CD4-positive, alpha-beta T cell (primary cell): ENCODE data around the gene SPOCK1. TPM values are rescaled to one million over a fixed set of nuclear protein-coding genes. Genes with fewer than 3 reads are reported as not detected.

Source experiments
- ATAC-seq: fragments of 200-7000 bp; cut with Tn5 transposase; one replicate; pipeline ENCODE4 v1.10.0; 2022; ENCODE audit warnings: mild to moderate bottlenecking; ENCODE audit not compliant: poor library complexity
- CTCF ChIA-PET: fragments of 350-600 bp; sonication (Branson Sonifier 250); formaldehyde crosslinking; loops from one replicate; lab custom pipeline; 2021; ENCODE audit warnings: antibody characterized with exemption, inconsistent platforms; lab: Charles Lee
- POLR2A ChIA-PET: fragments of 350-600 bp; sonication (Branson Sonifier 250); formaldehyde crosslinking; loops from one replicate; lab custom pipeline; 2021; ENCODE audit warnings: antibody characterized with exemption, inconsistent platforms; lab: Charles Lee
- DNase-seq, 14 experiments: peaks; one replicate each; pipeline ENCODE4 v3.0.0-alpha.2; 2013 to 2020; ENCODE audit warnings: mixed read lengths in 2 of 14
- H3K27ac ChIP-seq, 2 donors: one replicate each; pipeline versions ENCODE4 v1.5.1 to v1.7.0; 2013; ENCODE audit warnings: low read length in 2 of 2, low read depth in 1 of 2, mild to moderate bottlenecking in 1 of 2
- H3K27me3 ChIP-seq, 2 experiments: 1 replicate in 1 of 2; 2 replicates in 1 of 2; pipeline versions ENCODE4 v1.6.1 to v1.7.0; 2013; ENCODE audit warnings: low read length in 2 of 2, control low read depth in 1 of 2, mild to moderate bottlenecking in 1 of 2, moderate library complexity in 1 of 2; ENCODE audit not compliant: insufficient read depth in 2 of 2, control insufficient read depth in 1 of 2
- H3K36me3 ChIP-seq: one replicate; pipeline ENCODE4 v1.6.1; 2013; ENCODE audit warnings: low read length, control low read depth; ENCODE audit not compliant: insufficient read depth
- H3K4me1 ChIP-seq: one replicate; pipeline ENCODE4 v1.6.1; 2013; ENCODE audit warnings: low read length, control low read depth; ENCODE audit not compliant: insufficient read depth
- H3K4me3 ChIP-seq: one replicate; pipeline ENCODE4 v1.5.1; 2013; ENCODE audit warnings: mild to moderate bottlenecking, low read length, moderate library complexity
- H3K9me3 ChIP-seq, 2 experiments: 1 replicate in 1 of 2; 2 replicates in 1 of 2; pipeline versions ENCODE4 v1.6.1 to v1.7.0; 2013; ENCODE audit warnings: low read length in 2 of 2, mild to moderate bottlenecking in 2 of 2, control low read depth in 1 of 2, moderate library complexity in 1 of 2; ENCODE audit not compliant: control insufficient read depth in 1 of 2, insufficient read depth in 1 of 2
- H3K27ac Mint-ChIP-seq: one replicate; pipeline ENCODE4 v1.8.0; 2020; ENCODE audit warnings: mixed read lengths
- H3K27me3 Mint-ChIP-seq: one replicate; pipeline ENCODE4 v1.8.0; 2021; ENCODE audit warnings: mixed read lengths
- H3K36me3 Mint-ChIP-seq: one replicate; pipeline ENCODE4 v1.8.0; 2021; ENCODE audit warnings: low read depth, mixed read lengths
- H3K4me1 Mint-ChIP-seq: one replicate; pipeline ENCODE4 v1.8.0; 2021; ENCODE audit warnings: low read depth, mixed read lengths
- H3K4me3 Mint-ChIP-seq: one replicate; pipeline ENCODE4 v1.8.0; 2020; ENCODE audit warnings: mild to moderate bottlenecking, mixed read lengths
- H3K9me3 Mint-ChIP-seq: one replicate; pipeline ENCODE4 v1.8.0; 2020; ENCODE audit warnings: mixed read lengths
- intact Hi-C, 2 experiments: fragments of 100-400 bp; cut with DNase I in 1 of 2; cut with micrococcal nuclease in 1 of 2; formaldehyde crosslinking; loops; one replicate each; pipeline versions ENCODE4 v1.15.1 to v1.9.0; 2023 to 2025; cut with DNase I, micrococcal nuclease
- total RNA-seq, 174 experiments: library from RNA in 2 of 174; stranded (reverse) in 2 of 174; gene quantifications; one replicate each; pipeline ENCODE4 v1.2.3 and lab custom pipeline; 2021 to 2026
- TF ChIP-seq, protein P1 (sequence below): fragments of 200-600 bp; IDR thresholded peaks from one replicate; pipeline ENCODE4 v1.8.0; 2022; ENCODE audit warnings: antibody characterized with exemption, mild to moderate bottlenecking

Gene SPOCK1
- total RNA-seq, 2 experiments from 2014 or later, result not detected

DNA sequence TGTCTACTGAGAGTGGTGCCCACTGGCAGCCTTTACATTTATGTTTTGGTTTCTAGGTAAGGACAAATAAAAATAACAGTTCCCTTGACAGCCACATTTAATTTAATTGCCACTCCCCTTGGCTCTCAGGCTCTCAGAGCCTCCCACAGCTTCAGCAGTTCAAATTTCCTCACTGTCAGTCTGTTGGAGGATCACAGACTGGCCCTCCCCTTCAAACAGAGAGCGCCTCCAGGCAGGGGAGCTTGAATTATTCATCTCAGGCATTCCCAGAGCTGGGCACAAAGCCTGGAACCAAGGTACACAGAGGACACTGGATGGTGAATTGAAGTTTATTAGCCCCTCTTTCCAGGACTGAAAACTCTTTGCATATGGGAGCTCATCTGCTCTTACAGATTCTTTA lies 407.7 kb downstream of the SPOCK1 start:
- DNase-seq (no peak), ATAC-seq (no peak)
- ChIA-PET CTCF (no interaction called here), POLR2A (no interaction called here)
- H3K4me1 ChIP-seq, result no peaks in the 10 kb centered on the region
- H3K9me3 Mint-ChIP-seq, result no peaks in the 10 kb centered on the region
- H3K4me3 Mint-ChIP-seq, result no peak overlapping the region
- no peaks in the 10 kb centered on the region for H3K27me3 Mint-ChIP-seq
- no peak overlapping the region for H3K4me3 ChIP-seq
- no peaks in the 10 kb centered on the region for H3K36me3 ChIP-seq
- TF ChIP-seq, protein P1, sequence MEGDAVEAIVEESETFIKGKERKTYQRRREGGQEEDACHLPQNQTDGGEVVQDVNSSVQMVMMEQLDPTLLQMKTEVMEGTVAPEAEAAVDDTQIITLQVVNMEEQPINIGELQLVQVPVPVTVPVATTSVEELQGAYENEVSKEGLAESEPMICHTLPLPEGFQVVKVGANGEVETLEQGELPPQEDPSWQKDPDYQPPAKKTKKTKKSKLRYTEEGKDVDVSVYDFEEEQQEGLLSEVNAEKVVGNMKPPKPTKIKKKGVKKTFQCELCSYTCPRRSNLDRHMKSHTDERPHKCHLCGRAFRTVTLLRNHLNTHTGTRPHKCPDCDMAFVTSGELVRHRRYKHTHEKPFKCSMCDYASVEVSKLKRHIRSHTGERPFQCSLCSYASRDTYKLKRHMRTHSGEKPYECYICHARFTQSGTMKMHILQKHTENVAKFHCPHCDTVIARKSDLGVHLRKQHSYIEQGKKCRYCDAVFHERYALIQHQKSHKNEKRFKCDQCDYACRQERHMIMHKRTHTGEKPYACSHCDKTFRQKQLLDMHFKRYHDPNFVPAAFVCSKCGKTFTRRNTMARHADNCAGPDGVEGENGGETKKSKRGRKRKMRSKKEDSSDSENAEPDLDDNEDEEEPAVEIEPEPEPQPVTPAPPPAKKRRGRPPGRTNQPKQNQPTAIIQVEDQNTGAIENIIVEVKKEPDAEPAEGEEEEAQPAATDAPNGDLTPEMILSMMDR, result no peak
- no peaks in the 10 kb centered on the region for H3K36me3 Mint-ChIP-seq
- no peak overlapping the region for H3K27ac ChIP-seq
- H3K27ac Mint-ChIP-seq, result no peak overlapping the region
- H3K9me3 ChIP-seq, result no peaks in the 10 kb centered on the region
- H3K27me3 ChIP-seq, result no peaks in the 10 kb centered on the region
- intact Hi-C loops, result no loop called here
- no peaks in the 10 kb centered on the region for H3K4me1 Mint-ChIP-seq

DNA sequence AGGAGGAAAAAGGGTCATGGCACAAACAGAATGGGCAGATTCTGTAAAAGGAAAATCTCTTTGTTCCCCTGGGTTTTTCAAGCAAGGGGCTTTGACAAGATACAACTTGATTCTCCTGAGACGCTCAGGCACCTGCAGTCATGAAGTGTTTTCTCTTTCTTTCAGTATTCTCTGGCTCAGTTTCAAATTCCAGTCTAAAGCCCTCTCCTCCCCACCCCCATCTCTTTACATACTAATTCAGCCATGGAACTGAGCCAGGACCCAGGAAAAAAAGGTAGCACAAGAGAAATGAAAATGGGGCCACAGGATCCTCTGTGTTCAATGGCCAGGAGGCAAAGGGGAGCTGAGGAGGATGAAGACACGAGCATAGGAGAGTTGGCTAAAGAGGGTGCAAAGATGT lies 408.4 kb downstream of the SPOCK1 start:
- no peaks in the 10 kb centered on the region for H3K27me3 ChIP-seq
- H3K4me1 Mint-ChIP-seq, result no peaks in the 10 kb centered on the region
- no peak for ATAC-seq
- H3K36me3 ChIP-seq, result no peaks in the 10 kb centered on the region
- H3K4me3 ChIP-seq, result no peak overlapping the region
- no peaks in the 10 kb centered on the region for H3K36me3 Mint-ChIP-seq
- ChIA-PET CTCF (no interaction called here), POLR2A (no interaction called here)
- no peaks in the 10 kb centered on the region for H3K4me1 ChIP-seq
- no peak overlapping the region for H3K4me3 Mint-ChIP-seq
- intact Hi-C loops, result no loop called here
- no peak for DNase-seq
- H3K27ac Mint-ChIP-seq, result no peak overlapping the region
- no peaks in the 10 kb centered on the region for H3K9me3 Mint-ChIP-seq
- peaks cover 0 to 3% of the 10 kb centered on the region in 2 experiments for H3K9me3 ChIP-seq
- TF ChIP-seq, protein P1, result no peak
- H3K27ac ChIP-seq, result no peak overlapping the region
- H3K27me3 Mint-ChIP-seq, result no peaks in the 10 kb centered on the region

DNA sequence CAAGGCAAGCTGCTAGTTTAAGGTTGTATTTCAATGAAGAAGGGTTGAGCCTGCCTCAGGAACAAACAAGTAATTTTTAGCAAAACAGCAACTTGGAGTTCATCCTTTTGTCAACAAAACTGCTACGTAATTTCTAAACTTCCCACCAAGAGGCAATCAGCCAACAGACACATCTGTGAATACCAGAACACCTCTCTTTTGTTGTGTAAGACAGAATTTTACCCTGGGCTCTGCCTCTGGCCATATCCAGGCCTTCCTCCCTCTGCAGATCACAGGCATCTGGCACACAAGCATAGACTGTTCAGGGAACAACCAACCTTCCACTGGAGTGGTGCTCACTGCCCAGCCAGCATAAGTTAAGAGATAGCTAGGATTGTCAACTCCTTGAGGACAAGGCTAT lies 409.0 kb downstream of the SPOCK1 start:
- no peaks in the 10 kb centered on the region for H3K36me3 ChIP-seq
- no peaks in the 10 kb centered on the region for H3K4me1 Mint-ChIP-seq
- no peaks in the 10 kb centered on the region for H3K36me3 Mint-ChIP-seq
- no peak overlapping the region for H3K27ac Mint-ChIP-seq
- peaks cover 0 to 3% of the 10 kb centered on the region in 2 experiments for H3K9me3 ChIP-seq
- no peaks in the 10 kb centered on the region for H3K4me1 ChIP-seq
- CTCF ChIA-PET, result no interaction called here
- no peak overlapping the region for H3K4me3 ChIP-seq
- TF ChIP-seq, protein P1, result no peak
- DNase-seq, result no peak
- H3K27me3 ChIP-seq, result no peaks in the 10 kb centered on the region
- intact Hi-C loops, result no loop called here
- H3K27me3 Mint-ChIP-seq, result no peaks in the 10 kb centered on the region
- H3K4me3 Mint-ChIP-seq, result no peak overlapping the region
- H3K9me3 Mint-ChIP-seq, result no peaks in the 10 kb centered on the region
- ATAC-seq, result no peak
- H3K27ac ChIP-seq, result no peak overlapping the region
- POLR2A ChIA-PET, result no interaction called here
